HEK293 (cell line): ENCODE data around the gene MCF2L.

Experiments used
- CTCF ChIA-PET: fragments of 350-600 bp; formaldehyde crosslinking; extraction: SDS; loops from one replicate; lab custom pipeline; 2021; ENCODE audit warnings: antibody characterized with exemption; lab: Yijun Ruan, JAX
- POLR2A ChIA-PET: fragments of 300-600 bp; formaldehyde crosslinking; extraction: SDS; loops from one replicate; lab custom pipeline; 2020; ENCODE audit warnings: antibody characterized with exemption, inconsistent platforms; lab: Yijun Ruan, JAX
- H3K27ac ChIP-seq: fragments of 200-500 bp; sonication (Bioruptor generic); 2 replicates; pipeline ENCODE4 v1.5.1; 2014; ENCODE audit warnings: low read depth, low read length, control low read depth, inconsistent platforms; ENCODE audit errors: extremely low read depth
- H3K36me3 ChIP-seq, 2 experiments: fragments of 200-500 bp in 1 of 2; sonication (Bioruptor generic) in 1 of 2; 1 replicate in 1 of 2; 2 replicates in 1 of 2; pipeline ENCODE4 v1.5.1; 2014 to 2017; ENCODE audit warnings: inconsistent platforms in 2 of 2, low read length in 2 of 2; ENCODE audit not compliant: control insufficient read depth in 2 of 2, insufficient read depth in 1 of 2
- H3K4me1 ChIP-seq: fragments of 200-500 bp; sonication (Bioruptor generic); 2 replicates; pipeline ENCODE4 v1.5.1; 2014; ENCODE audit warnings: mild to moderate bottlenecking, low read length, inconsistent platforms; ENCODE audit not compliant: control insufficient read depth, insufficient read depth
- H3K4me3 ChIP-seq: 2 replicates; pipeline ENCODE4 v1.5.1; 2011; ENCODE audit warnings: low read depth, mild to moderate bottlenecking, control low read depth, low read length, moderate library complexity
- H3K9me3 ChIP-seq: fragments of 200-500 bp; sonication (Bioruptor generic); 2 replicates; pipeline ENCODE4 v1.5.1; 2014; ENCODE audit warnings: low read depth, low read length, inconsistent platforms; ENCODE audit not compliant: control insufficient read depth, insufficient read depth
- EGR2 ChIP-seq: fragments of 450-650 bp; formaldehyde crosslinking; IDR thresholded peaks from 2 replicates; pipeline ENCODE4 v1.5.1; 2016; ENCODE audit warnings: low read depth, missing biosample characterization, missing genetic modification characterization
- GLIS2 ChIP-seq: fragments of 450-650 bp; formaldehyde crosslinking; IDR thresholded peaks from 2 replicates; pipeline ENCODE4 v1.5.1; 2016; ENCODE audit warnings: missing biosample characterization, missing genetic modification characterization
- IKZF3 ChIP-seq: fragments of 450-650 bp; IDR thresholded peaks from 2 replicates; pipeline ENCODE4 v1.5.0; 2018; ENCODE audit warnings: missing biosample characterization, mild to moderate bottlenecking, missing genetic modification characterization, moderate library complexity
- KLF17 ChIP-seq: fragments of 450-650 bp; formaldehyde crosslinking; IDR thresholded peaks from 2 replicates; pipeline ENCODE4 v1.5.1; 2016; ENCODE audit warnings: missing biosample characterization, missing genetic modification characterization
- ZEB2 ChIP-seq: fragments of 450-650 bp; formaldehyde crosslinking; IDR thresholded peaks from 2 replicates; pipeline ENCODE4 v1.5.1; 2016; ENCODE audit warnings: missing biosample characterization, missing genetic modification characterization
- ZFHX2 ChIP-seq: fragments of 450-650 bp; formaldehyde crosslinking; conservative IDR thresholded peaks from 2 replicates; pipeline ENCODE4 v1.5.1; 2016; ENCODE audit warnings: missing biosample characterization, missing genetic modification characterization
- ZIC2 ChIP-seq: fragments of 450-650 bp; formaldehyde crosslinking; IDR thresholded peaks from 2 replicates; pipeline ENCODE4 v1.5.1; 2016; ENCODE audit warnings: missing biosample characterization, missing genetic modification characterization
- ZNF19 ChIP-seq: fragments of 450-650 bp; formaldehyde crosslinking; IDR thresholded peaks from 2 replicates; pipeline ENCODE4; 2016; ENCODE audit warnings: missing biosample characterization, missing genetic modification characterization, low read depth
- ZNF24 ChIP-seq: fragments of 450-650 bp; formaldehyde crosslinking; IDR thresholded peaks from 2 replicates; pipeline ENCODE4 v1.5.1; 2016; ENCODE audit warnings: missing biosample characterization, missing genetic modification characterization
- ZNF266 ChIP-seq: fragments of 450-650 bp; formaldehyde crosslinking; IDR thresholded peaks from 2 replicates; pipeline ENCODE4 v1.5.1; 2016; ENCODE audit warnings: missing biosample characterization, missing genetic modification characterization, low read depth
- ZNF354C ChIP-seq: fragments of 450-650 bp; formaldehyde crosslinking; IDR thresholded peaks from 2 replicates; pipeline ENCODE4 v1.5.1; 2016; ENCODE audit warnings: missing biosample characterization, missing genetic modification characterization, low read depth, borderline replicate concordance
- ZNF571 ChIP-seq: fragments of 450-650 bp; formaldehyde crosslinking; IDR thresholded peaks from 2 replicates; pipeline ENCODE4 v1.5.0; 2017; ENCODE audit warnings: missing biosample characterization, missing genetic modification characterization
- ZNF76 ChIP-seq: fragments of 450-650 bp; formaldehyde crosslinking; IDR thresholded peaks from 2 replicates; pipeline ENCODE4; 2016; ENCODE audit warnings: low read depth, missing biosample characterization, missing genetic modification characterization, borderline replicate concordance
- ZNF843 ChIP-seq: fragments of 450-650 bp; formaldehyde crosslinking; IDR thresholded peaks from 2 replicates; pipeline ENCODE4 v1.5.1; 2016; ENCODE audit warnings: missing biosample characterization, missing genetic modification characterization
- ZSCAN30 ChIP-seq: fragments of 450-650 bp; IDR thresholded peaks from 2 replicates; pipeline ENCODE4 v1.5.1; 2018; ENCODE audit warnings: missing biosample characterization, mild to moderate bottlenecking, missing genetic modification characterization, moderate library complexity
- TF ChIP-seq, protein P1 (sequence below): fragments of 450-650 bp; formaldehyde crosslinking; IDR thresholded peaks from 2 replicates; pipeline ENCODE4 v1.5.1; 2017; ENCODE audit warnings: missing biosample characterization, missing genetic modification characterization
- TF ChIP-seq, protein P2 (sequence below): fragments of 450-650 bp; formaldehyde crosslinking; IDR thresholded peaks from 2 replicates; pipeline ENCODE4 v1.5.1; 2016; ENCODE audit warnings: missing biosample characterization, missing genetic modification characterization
- TF ChIP-seq, protein P3 (sequence below): fragments of 450-650 bp; formaldehyde crosslinking; optimal IDR thresholded peaks from 2 replicates; pipeline ENCODE3; 2016; ENCODE audit warnings: missing biosample characterization, mild to moderate bottlenecking, missing genetic modification characterization
- TF ChIP-seq, protein P4 (sequence below): fragments of 450-650 bp; IDR thresholded peaks from 2 replicates; pipeline ENCODE4 v1.5.1; 2018; ENCODE audit warnings: missing biosample characterization, mild to moderate bottlenecking, missing genetic modification characterization
- TF ChIP-seq, protein P5 (sequence below): IDR thresholded peaks from 2 replicates; pipeline ENCODE4 v1.6.1; 2011; ENCODE audit warnings: mild to moderate bottlenecking, low read depth, low read length, borderline replicate concordance

Gene MCF2L

DNA sequence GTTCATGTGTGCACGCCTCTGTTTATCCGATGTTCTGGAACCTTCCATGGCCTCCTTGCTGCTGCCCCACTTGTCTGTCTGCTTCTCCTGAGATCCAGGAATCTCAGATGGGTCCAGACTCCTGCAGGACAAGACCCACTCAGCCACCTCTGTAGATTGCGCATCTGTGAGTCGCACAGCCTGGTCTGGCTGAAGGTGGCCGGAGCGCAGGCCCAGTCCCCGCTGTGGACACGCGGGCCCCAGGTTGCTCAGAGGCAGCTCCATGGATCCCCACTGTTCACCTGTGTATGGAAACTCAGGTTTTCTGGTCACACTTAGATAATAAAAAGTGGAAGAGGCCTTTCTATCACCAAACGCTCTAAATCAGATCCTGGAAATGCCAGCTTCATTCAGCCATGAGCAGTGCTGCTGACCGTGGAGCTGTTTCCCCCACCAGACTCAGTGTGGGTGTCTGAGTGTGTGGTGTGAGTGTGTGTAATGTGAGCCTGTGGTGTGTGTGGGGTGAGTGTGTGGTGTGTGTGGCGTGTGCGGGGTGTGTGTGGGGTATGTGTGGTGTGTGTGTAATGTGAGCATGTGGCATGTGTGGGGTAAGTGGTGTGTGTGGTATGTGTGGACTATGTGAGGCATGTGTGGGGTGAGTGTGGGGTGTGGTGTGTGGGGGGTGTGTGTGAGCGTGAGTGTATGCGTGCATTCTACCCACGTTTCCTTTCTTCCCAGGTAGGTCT lies 59.5 kb downstream of the MCF2L start:
- H3K9me3 ChIP-seq = no peaks in the 10 kb centered on the region
- H3K27ac ChIP-seq = no peak overlapping the region
- no peaks in the 10 kb centered on the region for H3K36me3 ChIP-seq
- POLR2A ChIA-PET = no interaction called here
- TF ChIP-seq ZEB2 (tag by site-specific recombination) (no peak), ZFHX2 (peak; percentile 100), ZNF24 (tag by site-specific recombination) (no peak), ZNF571 (tag by site-specific recombination) (no peak), EGR2 (peak; percentile 100), GLIS2 (peak; percentile 53)
- TF ChIP-seq, protein P1, sequence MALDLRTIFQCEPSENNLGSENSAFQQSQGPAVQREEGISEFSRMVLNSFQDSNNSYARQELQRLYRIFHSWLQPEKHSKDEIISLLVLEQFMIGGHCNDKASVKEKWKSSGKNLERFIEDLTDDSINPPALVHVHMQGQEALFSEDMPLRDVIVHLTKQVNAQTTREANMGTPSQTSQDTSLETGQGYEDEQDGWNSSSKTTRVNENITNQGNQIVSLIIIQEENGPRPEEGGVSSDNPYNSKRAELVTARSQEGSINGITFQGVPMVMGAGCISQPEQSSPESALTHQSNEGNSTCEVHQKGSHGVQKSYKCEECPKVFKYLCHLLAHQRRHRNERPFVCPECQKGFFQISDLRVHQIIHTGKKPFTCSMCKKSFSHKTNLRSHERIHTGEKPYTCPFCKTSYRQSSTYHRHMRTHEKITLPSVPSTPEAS (tag by site-specific recombination) = 0 out of 2 replicates have a peak, but pooled peaks have one; percentile 33
- TF ChIP-seq, protein P2, sequence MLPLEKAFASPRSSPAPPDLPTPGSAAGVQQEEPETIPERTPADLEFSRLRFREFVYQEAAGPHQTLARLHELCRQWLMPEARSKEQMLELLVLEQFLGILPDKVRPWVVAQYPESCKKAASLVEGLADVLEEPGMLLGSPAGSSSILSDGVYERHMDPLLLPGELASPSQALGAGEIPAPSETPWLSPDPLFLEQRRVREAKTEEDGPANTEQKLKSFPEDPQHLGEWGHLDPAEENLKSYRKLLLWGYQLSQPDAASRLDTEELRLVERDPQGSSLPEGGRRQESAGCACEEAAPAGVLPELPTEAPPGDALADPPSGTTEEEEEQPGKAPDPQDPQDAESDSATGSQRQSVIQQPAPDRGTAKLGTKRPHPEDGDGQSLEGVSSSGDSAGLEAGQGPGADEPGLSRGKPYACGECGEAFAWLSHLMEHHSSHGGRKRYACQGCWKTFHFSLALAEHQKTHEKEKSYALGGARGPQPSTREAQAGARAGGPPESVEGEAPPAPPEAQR (tag by site-specific recombination) = no peak
- CTCF ChIA-PET = interaction anchor here (0.5 to 3.9 kb wide), 16 partner anchors 8 to 457 kb away, joined by 3 to 42 read pairs (median 4); no protein-coding TSS in a partner anchor
- no peaks in the 10 kb centered on the region for H3K4me1 ChIP-seq
- H3K4me3 ChIP-seq = no peak overlapping the region

DNA sequence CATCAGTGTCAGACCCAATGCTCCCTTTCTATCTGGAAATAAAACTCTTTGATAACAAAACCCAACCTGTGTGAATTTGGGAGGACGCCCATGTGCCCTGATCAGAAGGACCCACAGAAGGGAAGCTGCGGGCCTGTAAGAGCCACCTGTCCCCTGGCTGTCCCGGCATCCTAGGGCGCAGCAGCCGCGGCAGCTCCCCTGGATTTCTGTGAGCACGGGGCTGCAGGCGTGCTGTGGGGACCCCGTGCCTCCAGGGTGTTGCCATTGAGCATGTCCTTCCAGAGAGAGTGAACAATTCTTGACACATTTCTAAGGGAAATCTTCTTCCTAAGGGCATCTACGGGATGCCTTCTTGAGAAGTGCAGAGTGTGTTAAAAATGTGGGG lies 60.0 kb downstream of the MCF2L start:
- Histone ChIP-seq H3K9me3 (no peaks in the 10 kb centered on the region), H3K4me3 (no peak overlapping the region), H3K36me3 (no peaks in the 10 kb centered on the region), H3K27ac (no peak overlapping the region), H3K4me1 (no peaks in the 10 kb centered on the region)
- CTCF ChIA-PET = interaction anchor here (0.8 to 3.9 kb wide), 15 partner anchors 9 to 366 kb away, joined by 3 to 42 read pairs (median 5); no protein-coding TSS in a partner anchor
- no peak for TF ChIP-seq ZNF76
- TF ChIP-seq, protein P2 (tag by site-specific recombination) = no peak
- POLR2A ChIA-PET = no interaction called here

DNA sequence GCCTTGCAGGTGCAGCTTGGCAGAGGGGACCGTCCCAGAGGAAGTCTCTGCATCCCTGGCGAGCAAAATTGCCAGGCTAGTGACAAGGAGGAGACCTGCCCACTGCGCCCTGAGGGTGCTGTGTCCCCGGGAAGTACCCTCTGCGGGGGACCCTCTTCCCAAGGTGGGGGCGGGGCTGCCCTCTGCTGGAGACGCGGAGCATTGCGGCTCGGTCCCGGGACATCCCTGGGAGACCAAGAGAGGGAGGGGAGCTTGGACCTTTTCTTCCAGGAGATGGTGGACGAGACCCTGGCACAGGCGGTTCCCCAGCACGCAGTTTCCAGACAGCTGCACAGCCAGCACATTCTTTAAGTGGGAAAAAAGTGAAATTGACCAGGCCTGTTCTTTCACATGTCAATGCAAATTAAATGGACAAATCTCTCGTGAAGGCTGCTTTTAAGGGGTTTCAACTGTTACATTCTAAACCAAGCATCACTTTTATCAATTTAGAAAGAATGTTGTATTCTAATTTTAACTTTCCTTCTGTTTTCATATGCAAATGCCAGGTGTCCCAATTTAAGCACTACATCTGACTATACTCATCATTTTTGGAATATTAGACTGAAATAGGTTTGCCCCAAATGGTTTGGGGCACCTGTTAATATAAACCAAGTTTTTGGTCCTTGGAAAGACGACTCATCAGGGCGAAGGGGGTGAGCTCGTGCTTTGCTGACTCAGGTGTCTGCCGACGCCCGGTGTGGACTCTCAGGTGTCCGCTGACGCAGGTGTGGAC lies 60.7 kb downstream of the MCF2L start:
- ChIA-PET CTCF (interaction anchor here (0.6 to 3.9 kb wide), 25 partner anchors 9 to 401 kb away, joined by 3 to 42 read pairs (median 4); no protein-coding TSS in a partner anchor), POLR2A (no interaction called here)
- Histone ChIP-seq H3K27ac (no peak overlapping the region), H3K9me3 (no peaks in the 10 kb centered on the region), H3K4me3 (no peak overlapping the region), H3K4me1 (no peaks in the 10 kb centered on the region), H3K36me3 (no peaks in the 10 kb centered on the region)
- TF ChIP-seq ZNF19 (tag by site-specific recombination) (no peak), ZNF354C (no peak), ZNF266 (tag by site-specific recombination) (no peak), ZNF843 (tag by site-specific recombination) (no peak), KLF17 (tag by site-specific recombination) (no peak), ZSCAN30 (peak; percentile 18; the same call in 1 of the 2 replicates), IKZF3 (tag by site-specific recombination) (peak; percentile 84), ZIC2 (tag by site-specific recombination) (peak; percentile 89)
- TF ChIP-seq, protein P3, sequence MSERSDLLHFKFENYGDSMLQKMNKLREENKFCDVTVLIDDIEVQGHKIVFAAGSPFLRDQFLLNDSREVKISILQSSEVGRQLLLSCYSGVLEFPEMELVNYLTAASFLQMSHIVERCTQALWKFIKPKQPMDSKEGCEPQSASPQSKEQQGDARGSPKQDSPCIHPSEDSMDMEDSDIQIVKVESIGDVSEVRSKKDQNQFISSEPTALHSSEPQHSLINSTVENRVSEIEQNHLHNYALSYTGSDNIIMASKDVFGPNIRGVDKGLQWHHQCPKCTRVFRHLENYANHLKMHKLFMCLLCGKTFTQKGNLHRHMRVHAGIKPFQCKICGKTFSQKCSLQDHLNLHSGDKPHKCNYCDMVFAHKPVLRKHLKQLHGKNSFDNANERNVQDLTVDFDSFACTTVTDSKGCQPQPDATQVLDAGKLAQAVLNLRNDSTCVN (tag by site-specific recombination) = peak; percentile 9
- TF ChIP-seq, protein P4, sequence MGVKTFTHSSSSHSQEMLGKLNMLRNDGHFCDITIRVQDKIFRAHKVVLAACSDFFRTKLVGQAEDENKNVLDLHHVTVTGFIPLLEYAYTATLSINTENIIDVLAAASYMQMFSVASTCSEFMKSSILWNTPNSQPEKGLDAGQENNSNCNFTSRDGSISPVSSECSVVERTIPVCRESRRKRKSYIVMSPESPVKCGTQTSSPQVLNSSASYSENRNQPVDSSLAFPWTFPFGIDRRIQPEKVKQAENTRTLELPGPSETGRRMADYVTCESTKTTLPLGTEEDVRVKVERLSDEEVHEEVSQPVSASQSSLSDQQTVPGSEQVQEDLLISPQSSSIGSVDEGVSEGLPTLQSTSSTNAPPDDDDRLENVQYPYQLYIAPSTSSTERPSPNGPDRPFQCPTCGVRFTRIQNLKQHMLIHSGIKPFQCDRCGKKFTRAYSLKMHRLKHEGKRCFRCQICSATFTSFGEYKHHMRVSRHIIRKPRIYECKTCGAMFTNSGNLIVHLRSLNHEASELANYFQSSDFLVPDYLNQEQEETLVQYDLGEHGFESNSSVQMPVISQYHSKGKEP = no peak
- TF ChIP-seq, protein P5, sequence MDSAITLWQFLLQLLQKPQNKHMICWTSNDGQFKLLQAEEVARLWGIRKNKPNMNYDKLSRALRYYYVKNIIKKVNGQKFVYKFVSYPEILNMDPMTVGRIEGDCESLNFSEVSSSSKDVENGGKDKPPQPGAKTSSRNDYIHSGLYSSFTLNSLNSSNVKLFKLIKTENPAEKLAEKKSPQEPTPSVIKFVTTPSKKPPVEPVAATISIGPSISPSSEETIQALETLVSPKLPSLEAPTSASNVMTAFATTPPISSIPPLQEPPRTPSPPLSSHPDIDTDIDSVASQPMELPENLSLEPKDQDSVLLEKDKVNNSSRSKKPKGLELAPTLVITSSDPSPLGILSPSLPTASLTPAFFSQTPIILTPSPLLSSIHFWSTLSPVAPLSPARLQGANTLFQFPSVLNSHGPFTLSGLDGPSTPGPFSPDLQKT = no peak
